ENCODE measurements around the gene RAP1GAP2.

- TF ChIP-seq CTCF (IDR thresholded peaks at IDR 0.05): no peak
- no peak for TF ChIP-seq POLR2A (IDR thresholded peaks at IDR 0.05)
Observed at GRCh38 chr17:3037259-3037658, 241.0 kb downstream of the RAP1GAP2 start.
